Measurements from ENCODE around the gene ZNHIT2. TPM values are rescaled to one million over a fixed set of nuclear protein-coding genes. Genes with fewer than 3 reads are reported as not detected.

Gene ZNHIT2
- polyA plus RNA-seq, 2 donors, result 12.4 to 13.3 TPM

GRCh38 chr11:65113839-65114238 is 3.7 kb downstream of the ZNHIT2 start:
- Histone ChIP-seq H3K27me3 (ENCODE audit: control insufficient read depth in 1 of 2, insufficient read depth in 2 of 2, low read length in 2 of 2) (no peaks in the 10 kb centered on the region), H3K27ac (ENCODE audit: low read depth in 2 of 2, low read length in 1 of 2) (no peak overlapping the region), H3K36me3 (ENCODE audit: control insufficient read depth in 2 of 2, insufficient read depth in 2 of 2, low read length in 1 of 2) (peaks cover 0 to 22% of the 10 kb centered on the region in 2 donors), H3K4me3 (ENCODE audit: low read depth in 1 of 2, low read length in 2 of 2) (no peak overlapping the region), H3K4me1 (ENCODE audit: control insufficient read depth in 2 of 2, insufficient read depth in 2 of 2, low read length in 1 of 2) (peaks cover 11 to 45% of the 10 kb centered on the region in 2 donors), H3K9me3 (ENCODE audit: control insufficient read depth in 2 of 2, insufficient read depth in 1 of 2, low read depth in 1 of 2, low read length in 1 of 2) (no peaks in the 10 kb centered on the region)
- WGBS, 2 donors, result 52 to 74% methylated on average over 6 of the region's 6 CpGs

- Histone ChIP-seq H3K4me3 (ENCODE audit: low read depth in 1 of 2, low read length in 2 of 2) (peak overlapping the region; percentile 55 to 59), H3K36me3 (ENCODE audit: control insufficient read depth in 2 of 2, insufficient read depth in 2 of 2, low read length in 1 of 2) (peaks cover 0 to 26% of the 10 kb centered on the region in 2 donors), H3K4me1 (ENCODE audit: control insufficient read depth in 2 of 2, insufficient read depth in 2 of 2, low read length in 1 of 2) (peaks cover 11 to 48% of the 10 kb centered on the region in 2 donors), H3K27me3 (ENCODE audit: control insufficient read depth in 1 of 2, insufficient read depth in 2 of 2, low read length in 2 of 2) (no peaks in the 10 kb centered on the region), H3K9me3 (ENCODE audit: control insufficient read depth in 2 of 2, insufficient read depth in 1 of 2, low read depth in 1 of 2, low read length in 1 of 2) (no peaks in the 10 kb centered on the region), H3K27ac (ENCODE audit: low read depth in 2 of 2, low read length in 1 of 2) (no peak overlapping the region)
- WGBS, 2 donors, result 16 to 18% methylated on average over 14 of the region's 14 CpGs
Measured at GRCh38 chr11:65113361-65113756, 4.1 kb downstream of the ZNHIT2 start.

GRCh38 chr11:65112546-65113360 is 4.7 kb downstream of the ZNHIT2 start:
- no peaks in the 10 kb centered on the region for H3K9me3 ChIP-seq (ENCODE audit: control insufficient read depth in 2 of 2, insufficient read depth in 1 of 2, low read depth in 1 of 2, low read length in 1 of 2)
- H3K27ac ChIP-seq (ENCODE audit: low read depth in 2 of 2, low read length in 1 of 2), result peak overlapping the region; percentile 58 to 80
- H3K36me3 ChIP-seq (ENCODE audit: control insufficient read depth in 2 of 2, insufficient read depth in 2 of 2, low read length in 1 of 2), result peaks cover 0 to 32% of the 10 kb centered on the region in 2 donors
- WGBS, 2 donors, result 1 to 3% methylated on average over 44 to 57 of the region's 57 CpGs
- H3K4me3 ChIP-seq (ENCODE audit: low read depth in 1 of 2, low read length in 2 of 2), result peak overlapping the region; percentile 55 to 59
- H3K4me1 ChIP-seq (ENCODE audit: control insufficient read depth in 2 of 2, insufficient read depth in 2 of 2, low read length in 1 of 2), result peaks cover 11 to 48% of the 10 kb centered on the region in 2 donors
- no peaks in the 10 kb centered on the region for H3K27me3 ChIP-seq (ENCODE audit: control insufficient read depth in 1 of 2, insufficient read depth in 2 of 2, low read length in 2 of 2)

DNA sequence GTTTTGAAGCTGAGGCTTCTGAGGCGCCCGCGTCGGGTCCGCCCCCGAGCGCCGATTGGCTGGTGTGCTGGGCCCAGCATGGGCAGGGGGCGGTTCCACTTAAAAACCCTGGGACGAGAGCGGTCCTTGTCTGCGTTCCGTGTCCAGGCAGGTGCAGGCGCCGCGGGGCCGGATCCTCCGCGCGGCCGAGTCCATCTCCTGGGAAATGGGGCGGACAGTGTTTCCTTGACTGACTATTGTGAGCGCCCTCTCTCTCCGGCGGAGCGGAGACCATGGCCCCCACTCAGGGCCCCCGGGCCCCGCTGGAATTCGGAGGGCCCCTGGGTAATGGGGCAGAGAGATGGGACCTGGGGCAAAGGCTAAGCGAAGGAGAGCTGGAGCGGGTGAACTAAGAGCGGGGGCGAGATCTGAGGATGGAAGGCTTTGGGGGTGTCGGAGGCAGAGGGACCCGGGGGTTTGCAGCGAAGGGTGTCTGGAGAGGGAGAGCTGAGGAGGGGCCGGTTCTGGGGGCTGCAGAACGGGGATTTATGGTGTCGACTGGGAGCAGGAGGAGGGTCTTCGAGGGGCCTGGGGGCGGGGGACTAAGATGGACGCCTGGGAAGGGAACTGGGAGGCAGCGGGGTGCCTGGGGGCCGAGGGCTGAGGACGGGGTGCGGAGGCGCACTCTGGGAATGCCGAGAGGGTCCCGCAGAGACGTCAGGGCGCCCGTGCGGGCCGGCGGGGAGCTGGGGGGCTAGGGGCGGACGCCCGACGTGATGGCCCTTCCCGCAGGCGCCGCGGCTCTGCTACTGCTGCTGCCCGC is 5.6 kb downstream of the ZNHIT2 start, which contains the start of gene TM7SF2:
Gene TM7SF2 (plus strand): TSS at position 129 of the 802 bp plus-strand sequence. CDS start 144 bp downstream, at position 273.
- Histone ChIP-seq H3K27me3 (ENCODE audit: control insufficient read depth in 1 of 2, insufficient read depth in 2 of 2, low read length in 2 of 2) (no peaks in the 10 kb centered on the region), H3K9me3 (ENCODE audit: control insufficient read depth in 2 of 2, insufficient read depth in 1 of 2, low read depth in 1 of 2, low read length in 1 of 2) (no peaks in the 10 kb centered on the region), H3K4me1 (ENCODE audit: control insufficient read depth in 2 of 2, insufficient read depth in 2 of 2, low read length in 1 of 2) (peaks cover 11 to 48% of the 10 kb centered on the region in 2 donors), H3K36me3 (ENCODE audit: control insufficient read depth in 2 of 2, insufficient read depth in 2 of 2, low read length in 1 of 2) (peaks cover 0 to 40% of the 10 kb centered on the region in 2 donors), H3K4me3 (ENCODE audit: low read depth in 1 of 2, low read length in 2 of 2) (peak within 1 kb of the TSS; percentile 55 to 59), H3K27ac (ENCODE audit: low read depth in 2 of 2, low read length in 1 of 2) (peak within 1 kb of the TSS; percentile 58 to 83)
- 1% methylated on average over 43 to 64 of the region's 64 CpGs for WGBS, 2 donors

GRCh38 chr11:65111159-65111743 is 6.2 kb downstream of the ZNHIT2 start:
- Histone ChIP-seq H3K27ac (ENCODE audit: low read depth in 2 of 2, low read length in 1 of 2) (peak overlapping the region; percentile 56 to 83), H3K27me3 (ENCODE audit: control insufficient read depth in 1 of 2, insufficient read depth in 2 of 2, low read length in 2 of 2) (no peaks in the 10 kb centered on the region), H3K36me3 (ENCODE audit: control insufficient read depth in 2 of 2, insufficient read depth in 2 of 2, low read length in 1 of 2) (peaks cover 0 to 41% of the 10 kb centered on the region in 2 donors), H3K4me1 (ENCODE audit: control insufficient read depth in 2 of 2, insufficient read depth in 2 of 2, low read length in 1 of 2) (peaks cover 11 to 43% of the 10 kb centered on the region in 2 donors), H3K4me3 (ENCODE audit: low read depth in 1 of 2, low read length in 2 of 2) (no peak overlapping the region), H3K9me3 (ENCODE audit: control insufficient read depth in 2 of 2, insufficient read depth in 1 of 2, low read depth in 1 of 2, low read length in 1 of 2) (no peaks in the 10 kb centered on the region)
- WGBS, 2 donors, result 59 to 63% methylated on average over 31 of the region's 31 CpGs

- peaks cover 7 to 35% of the 10 kb centered on the region in 2 donors for H3K4me1 ChIP-seq (ENCODE audit: control insufficient read depth in 2 of 2, insufficient read depth in 2 of 2, low read length in 1 of 2)
- no peaks in the 10 kb centered on the region for H3K27me3 ChIP-seq (ENCODE audit: control insufficient read depth in 1 of 2, insufficient read depth in 2 of 2, low read length in 2 of 2)
- H3K36me3 ChIP-seq (ENCODE audit: control insufficient read depth in 2 of 2, insufficient read depth in 2 of 2, low read length in 1 of 2), result peaks cover 0 to 38% of the 10 kb centered on the region in 2 donors
- WGBS, 2 donors, result 8 to 11% methylated on average over 18 of the region's 18 CpGs
- peak overlapping the region; percentile 56 to 83 for H3K27ac ChIP-seq (ENCODE audit: low read depth in 2 of 2, low read length in 1 of 2)
- no peaks in the 10 kb centered on the region for H3K9me3 ChIP-seq (ENCODE audit: control insufficient read depth in 2 of 2, insufficient read depth in 1 of 2, low read depth in 1 of 2, low read length in 1 of 2)
- H3K4me3 ChIP-seq (ENCODE audit: low read depth in 1 of 2, low read length in 2 of 2), result no peak overlapping the region
Measured at GRCh38 chr11:65110354-65110861, 7.1 kb downstream of the ZNHIT2 start.

GRCh38 chr11:65109231-65110198 is 8.0 kb downstream of the ZNHIT2 start:
- WGBS, 2 donors, result 88% methylated on average over 36 of the region's 36 CpGs
- Histone ChIP-seq H3K36me3 (ENCODE audit: control insufficient read depth in 2 of 2, insufficient read depth in 2 of 2, low read length in 1 of 2) (peaks cover 0 to 33% of the 10 kb centered on the region in 2 donors), H3K4me3 (ENCODE audit: low read depth in 1 of 2, low read length in 2 of 2) (no peak overlapping the region), H3K27me3 (ENCODE audit: control insufficient read depth in 1 of 2, insufficient read depth in 2 of 2, low read length in 2 of 2) (no peaks in the 10 kb centered on the region), H3K9me3 (ENCODE audit: control insufficient read depth in 2 of 2, insufficient read depth in 1 of 2, low read depth in 1 of 2, low read length in 1 of 2) (no peaks in the 10 kb centered on the region), H3K27ac (ENCODE audit: low read depth in 2 of 2, low read length in 1 of 2) (peak overlapping the region; percentile 19 to 34), H3K4me1 (ENCODE audit: control insufficient read depth in 2 of 2, insufficient read depth in 2 of 2, low read length in 1 of 2) (peaks cover 7 to 33% of the 10 kb centered on the region in 2 donors)

DNA sequence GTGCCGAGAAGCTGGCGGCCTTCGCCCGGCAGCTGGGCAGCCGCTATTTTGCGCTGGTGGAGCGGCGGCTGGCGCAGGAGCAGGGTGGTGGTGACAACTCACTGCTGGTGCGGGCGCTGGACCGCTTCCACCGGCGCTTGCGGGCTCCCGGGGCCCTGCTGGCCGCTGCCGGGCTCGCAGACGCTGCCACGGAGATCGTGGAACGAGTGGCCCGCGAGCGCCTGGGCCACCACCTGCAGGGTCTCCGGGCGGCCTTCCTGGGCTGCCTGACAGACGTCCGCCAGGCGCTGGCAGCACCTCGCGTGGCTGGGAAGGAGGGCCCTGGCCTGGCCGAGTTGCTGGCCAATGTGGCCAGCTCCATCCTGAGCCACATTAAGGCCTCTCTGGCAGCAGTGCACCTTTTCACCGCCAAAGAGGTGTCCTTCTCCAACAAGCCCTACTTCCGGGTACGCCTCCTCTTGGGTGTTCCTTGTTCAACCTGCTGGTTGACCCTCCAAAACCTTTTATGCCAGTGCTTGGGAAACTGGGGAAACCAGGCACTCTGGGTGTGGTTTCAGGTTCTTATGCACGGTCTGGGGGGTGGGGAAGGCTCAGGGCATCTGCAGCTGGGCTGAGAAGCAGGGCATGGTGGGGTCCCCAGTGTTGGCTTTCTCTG is 8.9 kb downstream of the ZNHIT2 start:
- peaks cover 0 to 31% of the 10 kb centered on the region in 2 donors for H3K36me3 ChIP-seq (ENCODE audit: control insufficient read depth in 2 of 2, insufficient read depth in 2 of 2, low read length in 1 of 2)
- H3K9me3 ChIP-seq (ENCODE audit: control insufficient read depth in 2 of 2, insufficient read depth in 1 of 2, low read depth in 1 of 2, low read length in 1 of 2), result no peaks in the 10 kb centered on the region
- H3K4me1 ChIP-seq (ENCODE audit: control insufficient read depth in 2 of 2, insufficient read depth in 2 of 2, low read length in 1 of 2), result peaks cover 7 to 33% of the 10 kb centered on the region in 2 donors
- 89 to 91% methylated on average over 34 to 38 of the region's 38 CpGs for WGBS, 2 donors
- no peaks in the 10 kb centered on the region for H3K27me3 ChIP-seq (ENCODE audit: control insufficient read depth in 1 of 2, insufficient read depth in 2 of 2, low read length in 2 of 2)
- H3K27ac ChIP-seq (ENCODE audit: low read depth in 2 of 2, low read length in 1 of 2), result peak overlapping the region; percentile 38 to 63
- no peak overlapping the region for H3K4me3 ChIP-seq (ENCODE audit: low read depth in 1 of 2, low read length in 2 of 2)

Measured in esophagus (tissue), 2 donors.